Spleen (tissue), 7 donors: Measurements from ENCODE around the gene CHRNA7.

Experiments used
- POLR2A ChIP-seq, 3 donors: fragments of 450-650 bp; IDR thresholded peaks; one replicate each; pipeline ENCODE4 v1.5.1; 2017; ENCODE audit warnings: antibody characterized with exemption in 3 of 3, mild to moderate bottlenecking in 1 of 3
- POLR2AphosphoS5 ChIP-seq, 3 donors: sonication (generic); formaldehyde crosslinking; IDR thresholded peaks; one replicate each; pipeline ENCODE4 v1.5.1; 2017; ENCODE audit warnings: antibody characterized with exemption in 3 of 3
- TF ChIP-seq, protein P1 (sequence below), 11 experiments: fragments of 200-600 bp in 7 of 11; fragments of 450-650 bp in 4 of 11; sonication (generic) in 4 of 11; IDR thresholded peaks in 8 of 11; conservative IDR thresholded peaks in 3 of 11; 1 replicate in 7 of 11; 2 replicates in 4 of 11; pipeline versions ENCODE4 v1.4.0 to v1.8.0; 2016 to 2021; ENCODE audit warnings: antibody characterized with exemption in 11 of 11, inconsistent platforms in 4 of 11, mild to moderate bottlenecking in 1 of 11
- donor health status: DM: no; HTN: no; CAD: no; lungs with moderate emphysema.
- donor health status: DM: no; HTN: no; CAD: no.
- donor health status: DM: no; HTN: no; CAD: no.

DNA sequence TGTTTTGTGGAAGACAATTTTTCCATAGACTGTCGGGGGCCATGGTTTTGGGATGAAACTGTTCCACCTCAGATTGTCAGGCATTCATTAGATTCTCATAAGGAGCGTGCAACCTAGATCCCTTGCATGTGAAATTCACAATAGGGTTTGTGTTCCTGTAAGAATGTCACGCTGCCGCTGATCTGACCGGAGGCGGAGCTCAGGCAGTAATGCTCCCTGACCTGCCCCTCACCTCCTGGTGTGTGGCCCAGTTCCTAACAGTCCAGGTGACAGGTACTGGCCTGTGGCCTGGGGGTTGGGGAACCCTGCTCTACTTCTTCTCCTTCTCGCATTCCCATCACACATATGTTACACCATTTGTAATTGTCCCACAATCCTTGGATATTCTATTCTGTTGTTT, 11.0 kb downstream of the CHRNA7 start:
- TF ChIP-seq, protein P1, sequence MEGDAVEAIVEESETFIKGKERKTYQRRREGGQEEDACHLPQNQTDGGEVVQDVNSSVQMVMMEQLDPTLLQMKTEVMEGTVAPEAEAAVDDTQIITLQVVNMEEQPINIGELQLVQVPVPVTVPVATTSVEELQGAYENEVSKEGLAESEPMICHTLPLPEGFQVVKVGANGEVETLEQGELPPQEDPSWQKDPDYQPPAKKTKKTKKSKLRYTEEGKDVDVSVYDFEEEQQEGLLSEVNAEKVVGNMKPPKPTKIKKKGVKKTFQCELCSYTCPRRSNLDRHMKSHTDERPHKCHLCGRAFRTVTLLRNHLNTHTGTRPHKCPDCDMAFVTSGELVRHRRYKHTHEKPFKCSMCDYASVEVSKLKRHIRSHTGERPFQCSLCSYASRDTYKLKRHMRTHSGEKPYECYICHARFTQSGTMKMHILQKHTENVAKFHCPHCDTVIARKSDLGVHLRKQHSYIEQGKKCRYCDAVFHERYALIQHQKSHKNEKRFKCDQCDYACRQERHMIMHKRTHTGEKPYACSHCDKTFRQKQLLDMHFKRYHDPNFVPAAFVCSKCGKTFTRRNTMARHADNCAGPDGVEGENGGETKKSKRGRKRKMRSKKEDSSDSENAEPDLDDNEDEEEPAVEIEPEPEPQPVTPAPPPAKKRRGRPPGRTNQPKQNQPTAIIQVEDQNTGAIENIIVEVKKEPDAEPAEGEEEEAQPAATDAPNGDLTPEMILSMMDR (IDR thresholded peaks at IDR 0.05 in 8 of 11, conservative IDR thresholded peaks at IDR 0.05 in 3 of 11), result no peak
- TF ChIP-seq POLR2AphosphoS5 (IDR thresholded peaks at IDR 0.05) (no peak), POLR2A (IDR thresholded peaks at IDR 0.05) (no peak)
